Ovary (tissue), 3 donors: ENCODE measurements around the gene PEPD.

Experiments
- EP300 ChIP-seq: sonication (generic); formaldehyde crosslinking; IDR thresholded peaks from one replicate; pipeline ENCODE4 v1.6.1; 2017; ENCODE audit warnings: antibody characterized with exemption
- POLR2A ChIP-seq: fragments of 450-650 bp; IDR thresholded peaks from one replicate; pipeline ENCODE4 v1.6.1; 2017; ENCODE audit warnings: antibody characterized with exemption, mild to moderate bottlenecking, moderate library complexity
- TF ChIP-seq, protein P1 (sequence below), 3 donors: fragments of 450-650 bp in 2 of 3; fragments of 200-600 bp in 1 of 3; IDR thresholded peaks; one replicate each; pipeline versions ENCODE4 v1.5.1 to v1.8.0; 2016 to 2022; ENCODE audit warnings: antibody characterized with exemption in 3 of 3, mild to moderate bottlenecking in 1 of 3
- donor health status: DM: no; HTN: no; CAD: no.

DNA sequence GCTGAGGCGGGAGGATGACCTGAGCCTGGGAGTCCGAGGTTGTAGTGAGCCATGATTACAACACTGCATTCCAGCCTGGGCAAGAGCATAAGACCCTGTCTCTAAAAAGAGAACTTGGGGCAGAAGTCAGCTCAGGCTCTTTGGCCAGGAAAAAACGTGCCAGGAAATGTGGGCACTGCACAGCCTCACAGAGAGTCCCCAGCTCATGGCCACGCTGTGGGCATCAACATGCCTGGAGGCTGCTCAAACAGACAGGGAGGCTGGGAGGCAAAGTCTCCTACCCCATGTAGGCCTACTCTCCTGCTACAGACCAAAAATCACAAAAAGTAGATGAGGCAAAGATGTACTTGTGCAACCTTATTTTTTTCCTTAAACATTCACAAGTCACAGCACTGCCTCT is 49.4 kb downstream of the PEPD start:
- TF ChIP-seq, protein P1, sequence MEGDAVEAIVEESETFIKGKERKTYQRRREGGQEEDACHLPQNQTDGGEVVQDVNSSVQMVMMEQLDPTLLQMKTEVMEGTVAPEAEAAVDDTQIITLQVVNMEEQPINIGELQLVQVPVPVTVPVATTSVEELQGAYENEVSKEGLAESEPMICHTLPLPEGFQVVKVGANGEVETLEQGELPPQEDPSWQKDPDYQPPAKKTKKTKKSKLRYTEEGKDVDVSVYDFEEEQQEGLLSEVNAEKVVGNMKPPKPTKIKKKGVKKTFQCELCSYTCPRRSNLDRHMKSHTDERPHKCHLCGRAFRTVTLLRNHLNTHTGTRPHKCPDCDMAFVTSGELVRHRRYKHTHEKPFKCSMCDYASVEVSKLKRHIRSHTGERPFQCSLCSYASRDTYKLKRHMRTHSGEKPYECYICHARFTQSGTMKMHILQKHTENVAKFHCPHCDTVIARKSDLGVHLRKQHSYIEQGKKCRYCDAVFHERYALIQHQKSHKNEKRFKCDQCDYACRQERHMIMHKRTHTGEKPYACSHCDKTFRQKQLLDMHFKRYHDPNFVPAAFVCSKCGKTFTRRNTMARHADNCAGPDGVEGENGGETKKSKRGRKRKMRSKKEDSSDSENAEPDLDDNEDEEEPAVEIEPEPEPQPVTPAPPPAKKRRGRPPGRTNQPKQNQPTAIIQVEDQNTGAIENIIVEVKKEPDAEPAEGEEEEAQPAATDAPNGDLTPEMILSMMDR (IDR thresholded peaks at IDR 0.05): no peak
- TF ChIP-seq POLR2A: no peak
- no peak for TF ChIP-seq EP300
